OCI-LY7 (cell line): ENCODE measurements around the gene LRGUK. TPM values are rescaled to one million over a fixed set of nuclear protein-coding genes. Genes with fewer than 3 reads are reported as not detected.

Experiments used
- BruUV-seq: library from RNA; stranded (reverse); fragments of 400-500 nt; replicated peaks from 2 replicates; lab custom pipeline; 2021; lab: Mats Ljungman, UMichigan
- CTCF ChIA-PET: fragments of 300-600 bp; sonication (Branson Sonifier 250); formaldehyde crosslinking; loops from one replicate; lab custom pipeline; 2022; ENCODE audit warnings: antibody characterized with exemption; ENCODE audit not compliant: unreplicated experiment; lab: Charles Lee
- POLR2A ChIA-PET: fragments of 300-600 bp; sonication (Branson Sonifier 250); formaldehyde crosslinking; loops from one replicate; lab custom pipeline; 2022; ENCODE audit warnings: antibody characterized with exemption; lab: Charles Lee
- DNase-seq: peaks from one replicate; pipeline ENCODE4 v3.0.0-alpha.2; 2015; ENCODE audit warnings: low spot score
- H2AFZ ChIP-seq: fragments of 200-600 bp; sonication (generic), shearing (Covaris generic); 2 replicates; pipeline ENCODE4 v1.6.1; 2014; ENCODE audit warnings: mild to moderate bottlenecking, antibody characterized with exemption, low read length, moderate library complexity
- H3K27ac ChIP-seq: fragments of 200-600 bp; sonication (generic); 2 replicates; pipeline ENCODE4 v1.5.1; 2014; ENCODE audit warnings: mixed run types, low read depth, mild to moderate bottlenecking, moderate library complexity, low read length, inconsistent platforms; ENCODE audit not compliant: poor library complexity, severe bottlenecking
- H3K36me3 ChIP-seq: fragments of 200-600 bp; sonication (generic); 2 replicates; pipeline ENCODE4 v1.6.1; 2014; ENCODE audit warnings: mild to moderate bottlenecking, antibody characterized with exemption, low read length, moderate library complexity, mixed read lengths; ENCODE audit not compliant: insufficient read depth
- H3K4me1 ChIP-seq: fragments of 200-600 bp; sonication (generic); 2 replicates; pipeline ENCODE4 v1.5.1; 2014; ENCODE audit warnings: mild to moderate bottlenecking, low read length; ENCODE audit not compliant: insufficient read depth, poor library complexity, severe bottlenecking
- H3K4me2 ChIP-seq: fragments of 200-600 bp; sonication (generic); 2 replicates; pipeline ENCODE4 v1.6.1; 2014; ENCODE audit warnings: mild to moderate bottlenecking, low read length
- H3K4me3 ChIP-seq: fragments of 200-600 bp; sonication (generic); 2 replicates; pipeline ENCODE4 v1.5.1; 2014; ENCODE audit warnings: mild to moderate bottlenecking, low read depth, low read length; ENCODE audit not compliant: poor library complexity, severe bottlenecking
- H3K79me2 ChIP-seq: fragments of 200-600 bp; sonication (generic); 2 replicates; pipeline ENCODE4 v1.6.1; 2016; ENCODE audit warnings: low read depth, mild to moderate bottlenecking, low read length, moderate library complexity, mixed read lengths; ENCODE audit not compliant: insufficient read depth
- H3K9me2 ChIP-seq: fragments of 200-600 bp; sonication (generic); 2 replicates; pipeline ENCODE4 v1.6.1; 2016; ENCODE audit warnings: mild to moderate bottlenecking, low read length, mixed read lengths; ENCODE audit not compliant: insufficient read depth
- H3K9me3 ChIP-seq: fragments of 200-600 bp; sonication (generic); 2 replicates; pipeline ENCODE4 v1.6.1; 2014; ENCODE audit warnings: mild to moderate bottlenecking, mixed run types, low read length, mixed read lengths
- H4K20me1 ChIP-seq: fragments of 200-600 bp; sonication (generic); 2 replicates; pipeline ENCODE4 v1.6.1; 2014; ENCODE audit warnings: mild to moderate bottlenecking, antibody characterized with exemption, low read length, moderate library complexity, mixed read lengths; ENCODE audit not compliant: insufficient read depth
- CTCF ChIP-seq: fragments of 200-600 bp; sonication (generic); conservative IDR thresholded peaks from 2 replicates; pipeline ENCODE4 v1.5.1; 2014; ENCODE audit warnings: mild to moderate bottlenecking, antibody characterized with exemption, low read length, moderate library complexity, mixed read lengths
- EZH2phosphoT487 ChIP-seq: fragments of 200-600 bp; sonication (generic); IDR thresholded peaks from 2 replicates; pipeline ENCODE4 v1.6.1; 2018; ENCODE audit warnings: low read depth, borderline replicate concordance, mild to moderate bottlenecking, mixed run types, antibody characterized with exemption, low read length, moderate library complexity, mixed read lengths
- intact Hi-C: fragments of 100-400 bp; cut with micrococcal nuclease; formaldehyde crosslinking; loops from one replicate; pipeline ENCODE4 v1.10.0; 2022; ENCODE audit not compliant: unreplicated experiment
- total RNA-seq, 2 experiments: library from RNA; depleted of rRNA in 1 of 2; stranded (reverse); fragments of >200 nt in 1 of 2; shearing (Covaris generic) in 1 of 2; gene quantifications; 2 replicates each; pipeline ENCODE4 v1.2.3, GENCODE V29; 2014 to 2022

Gene LRGUK
- total RNA-seq, 2 experiments from 2014 or later, result 0.46 to 0.95 TPM

DNA sequence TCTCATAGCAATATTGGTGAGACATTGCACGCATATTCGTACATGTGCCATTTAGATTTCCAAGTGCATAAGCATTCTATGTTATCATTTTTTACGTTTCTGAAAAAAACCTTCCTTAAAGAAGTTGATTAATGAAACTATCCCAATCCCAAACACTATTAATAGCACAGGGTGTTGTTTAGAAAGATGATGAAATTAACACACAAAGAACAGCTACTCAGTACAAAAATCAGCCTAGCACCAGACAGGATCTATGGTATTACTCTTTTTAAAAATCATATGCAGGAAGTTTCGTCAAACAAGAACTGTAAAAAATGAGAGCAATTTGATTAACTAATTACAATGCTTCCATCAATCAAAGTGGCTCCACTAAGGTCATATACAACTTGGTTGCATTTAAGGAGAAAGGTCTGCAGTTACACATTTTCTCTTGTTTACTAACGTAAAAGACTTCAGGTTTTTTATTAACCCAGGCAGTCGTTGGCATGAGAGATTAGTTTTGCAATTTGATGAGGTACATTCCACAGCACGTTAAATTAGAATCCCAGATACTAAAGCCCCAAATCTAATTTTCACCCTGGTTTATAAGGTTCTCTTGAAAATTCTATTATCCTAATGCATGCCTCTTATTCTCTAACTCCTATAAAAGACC is 151.5 kb downstream of the LRGUK start:
- Histone ChIP-seq H3K36me3 (no peaks in the 10 kb centered on the region), H3K4me3 (no peak overlapping the region), H4K20me1 (no peaks in the 10 kb centered on the region), H3K9me3 (no peaks in the 10 kb centered on the region), H3K27ac (no peak overlapping the region), H2AFZ (no peak overlapping the region), H3K9me2 (no peaks in the 10 kb centered on the region), H3K79me2 (no peaks in the 10 kb centered on the region), H3K4me1 (no peaks in the 10 kb centered on the region), H3K4me2 (no peak overlapping the region)
- ChIA-PET POLR2A (no interaction called here), CTCF (no interaction called here)
- BruUV-seq, result no TSS peak
- no peak for TF ChIP-seq CTCF
- no peak for TF ChIP-seq EZH2phosphoT487
- intact Hi-C loops, result no loop called here
- no peak for DNase-seq

DNA sequence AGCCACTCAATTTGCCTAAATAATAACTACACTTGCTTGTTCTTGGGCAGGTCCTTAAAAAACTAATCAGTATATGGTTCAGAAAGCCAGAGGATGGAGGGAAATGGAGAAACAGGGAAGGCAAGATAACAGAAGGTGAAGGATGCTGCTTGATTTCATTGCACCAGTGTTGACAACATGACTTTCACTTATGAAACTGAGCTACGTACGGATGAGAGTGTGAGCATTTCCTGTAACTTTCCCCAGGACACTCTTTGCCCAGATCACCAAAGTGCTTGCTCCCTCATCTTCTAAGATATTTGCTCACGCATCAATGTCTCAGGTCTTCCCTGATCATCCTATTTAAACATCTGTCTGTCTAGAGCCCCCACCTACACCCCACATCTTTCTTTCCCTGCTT is 152.2 kb downstream of the LRGUK start:
- H4K20me1 ChIP-seq, result no peaks in the 10 kb centered on the region
- H3K4me3 ChIP-seq, result no peak overlapping the region
- no peak overlapping the region for H3K4me2 ChIP-seq
- H2AFZ ChIP-seq, result no peak overlapping the region
- ChIA-PET POLR2A (interaction anchor here (0.9 to 1.2 kb wide), 3 partner anchors 13 to 38 kb away, joined by 3 to 4 read pairs (median 3); no protein-coding TSS in a partner anchor), CTCF (no interaction called here)
- TF ChIP-seq CTCF, result no peak
- no peak for TF ChIP-seq EZH2phosphoT487
- H3K4me1 ChIP-seq, result no peaks in the 10 kb centered on the region
- H3K79me2 ChIP-seq, result no peaks in the 10 kb centered on the region
- no TSS peak for BruUV-seq
- H3K36me3 ChIP-seq, result no peaks in the 10 kb centered on the region
- intact Hi-C loops, result no loop called here
- DNase-seq, result no peak
- H3K27ac ChIP-seq, result no peak overlapping the region
- H3K9me2 ChIP-seq, result no peaks in the 10 kb centered on the region
- no peaks in the 10 kb centered on the region for H3K9me3 ChIP-seq

DNA sequence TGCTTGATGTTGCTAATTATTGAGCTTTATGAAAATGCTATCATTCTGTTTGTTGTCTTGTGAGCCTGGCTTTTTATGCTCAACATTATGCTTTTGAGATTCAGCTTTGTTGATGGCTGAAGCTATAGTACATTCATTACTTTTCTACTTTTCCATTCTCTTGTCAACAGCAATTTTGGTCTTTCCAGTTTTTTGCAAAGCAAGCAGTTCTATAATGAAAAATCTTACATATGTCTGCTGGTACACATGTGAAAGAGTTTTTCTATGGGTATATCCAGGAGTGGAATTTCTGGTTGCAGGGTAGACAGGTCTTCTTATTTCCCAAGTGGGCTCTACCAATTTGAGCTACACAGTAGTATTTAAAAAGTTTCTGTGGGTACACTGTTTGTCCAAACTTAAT is 152.8 kb downstream of the LRGUK start:
- no TSS peak for BruUV-seq
- POLR2A ChIA-PET, result interaction anchor here (0.9 to 1.2 kb wide), 3 partner anchors 13 to 38 kb away, joined by 3 to 4 read pairs (median 3); no protein-coding TSS in a partner anchor

More for the DNA sequence above, 152.8 kb downstream of the LRGUK start:
- no peak overlapping the region for H3K4me3 ChIP-seq
- intact Hi-C loops, result no loop called here
- CTCF ChIA-PET, result interaction anchor here (0.9 kb wide), 1 partner anchor 13 kb away, joined by 3 read pairs; no protein-coding TSS in a partner anchor
- no peaks in the 10 kb centered on the region for H3K79me2 ChIP-seq
- no peak overlapping the region for H3K4me2 ChIP-seq
- no peaks in the 10 kb centered on the region for H4K20me1 ChIP-seq
- no peak for DNase-seq
- H3K4me1 ChIP-seq, result no peaks in the 10 kb centered on the region
- H3K27ac ChIP-seq, result no peak overlapping the region
- no peaks in the 10 kb centered on the region for H3K36me3 ChIP-seq
- H3K9me3 ChIP-seq, result no peaks in the 10 kb centered on the region
- H2AFZ ChIP-seq, result no peak overlapping the region
- no peak for TF ChIP-seq CTCF
- TF ChIP-seq EZH2phosphoT487, result no peak
- H3K9me2 ChIP-seq, result no peaks in the 10 kb centered on the region
